GM12865 (cell line): ENCODE results near the gene ZNF385A.

Experiments
- DNase-seq: peaks from one replicate; pipeline ENCODE4 v3.0.0; 2010; ENCODE audit warnings: low read depth
- H3K4me3 ChIP-seq: 2 replicates; pipeline ENCODE4 v1.5.1; 2011; ENCODE audit warnings: mild to moderate bottlenecking, low read depth, low read length, control low read depth
- TF ChIP-seq, protein P1 (sequence below): IDR thresholded peaks from 2 replicates; pipeline ENCODE4 v1.5.1; 2011; ENCODE audit warnings: low read length, control low read depth, low read depth, inconsistent platforms; ENCODE audit not compliant: insufficient read depth; ENCODE audit errors: missing control alignments

Gene ZNF385A

DNA sequence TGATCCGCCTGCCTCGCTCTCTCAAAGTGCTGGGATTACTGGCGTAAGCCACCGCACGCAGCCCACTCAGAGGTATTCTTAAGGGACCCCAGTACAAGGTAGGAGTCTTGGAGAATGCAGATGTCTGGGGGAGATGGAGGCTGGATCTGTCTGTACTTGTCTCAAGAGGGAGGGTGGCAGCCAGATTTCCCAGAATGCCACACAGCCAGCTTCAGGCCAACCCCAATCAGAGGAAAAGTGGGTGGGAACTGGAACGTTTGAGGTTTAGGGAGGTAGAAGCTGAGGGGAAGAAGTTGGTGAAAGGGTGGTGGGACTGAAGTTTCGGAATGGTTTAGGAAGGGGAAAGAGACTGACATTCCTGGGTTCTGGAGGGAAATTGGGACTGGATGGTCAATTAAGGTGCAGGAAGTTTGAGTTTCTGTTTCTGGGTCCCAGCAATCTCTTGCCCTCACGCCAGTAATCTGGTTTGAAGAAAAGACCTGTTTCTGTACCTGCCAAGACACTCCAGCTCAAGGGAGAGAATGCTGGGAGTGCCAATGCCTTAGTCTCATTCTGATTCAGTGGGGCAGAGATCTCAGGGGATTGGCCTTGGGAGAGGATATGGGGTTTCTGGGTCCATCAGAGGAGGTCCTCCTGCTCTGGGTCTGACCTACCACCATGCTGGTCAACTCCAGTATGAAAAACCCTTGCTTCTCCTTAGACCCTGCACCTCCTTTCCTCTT, 8.1 kb upstream of the ZNF385A start:
- no peak for DNase-seq
- H3K4me3 ChIP-seq = no peak overlapping the region
- TF ChIP-seq, protein P1, sequence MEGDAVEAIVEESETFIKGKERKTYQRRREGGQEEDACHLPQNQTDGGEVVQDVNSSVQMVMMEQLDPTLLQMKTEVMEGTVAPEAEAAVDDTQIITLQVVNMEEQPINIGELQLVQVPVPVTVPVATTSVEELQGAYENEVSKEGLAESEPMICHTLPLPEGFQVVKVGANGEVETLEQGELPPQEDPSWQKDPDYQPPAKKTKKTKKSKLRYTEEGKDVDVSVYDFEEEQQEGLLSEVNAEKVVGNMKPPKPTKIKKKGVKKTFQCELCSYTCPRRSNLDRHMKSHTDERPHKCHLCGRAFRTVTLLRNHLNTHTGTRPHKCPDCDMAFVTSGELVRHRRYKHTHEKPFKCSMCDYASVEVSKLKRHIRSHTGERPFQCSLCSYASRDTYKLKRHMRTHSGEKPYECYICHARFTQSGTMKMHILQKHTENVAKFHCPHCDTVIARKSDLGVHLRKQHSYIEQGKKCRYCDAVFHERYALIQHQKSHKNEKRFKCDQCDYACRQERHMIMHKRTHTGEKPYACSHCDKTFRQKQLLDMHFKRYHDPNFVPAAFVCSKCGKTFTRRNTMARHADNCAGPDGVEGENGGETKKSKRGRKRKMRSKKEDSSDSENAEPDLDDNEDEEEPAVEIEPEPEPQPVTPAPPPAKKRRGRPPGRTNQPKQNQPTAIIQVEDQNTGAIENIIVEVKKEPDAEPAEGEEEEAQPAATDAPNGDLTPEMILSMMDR = no peak

DNA sequence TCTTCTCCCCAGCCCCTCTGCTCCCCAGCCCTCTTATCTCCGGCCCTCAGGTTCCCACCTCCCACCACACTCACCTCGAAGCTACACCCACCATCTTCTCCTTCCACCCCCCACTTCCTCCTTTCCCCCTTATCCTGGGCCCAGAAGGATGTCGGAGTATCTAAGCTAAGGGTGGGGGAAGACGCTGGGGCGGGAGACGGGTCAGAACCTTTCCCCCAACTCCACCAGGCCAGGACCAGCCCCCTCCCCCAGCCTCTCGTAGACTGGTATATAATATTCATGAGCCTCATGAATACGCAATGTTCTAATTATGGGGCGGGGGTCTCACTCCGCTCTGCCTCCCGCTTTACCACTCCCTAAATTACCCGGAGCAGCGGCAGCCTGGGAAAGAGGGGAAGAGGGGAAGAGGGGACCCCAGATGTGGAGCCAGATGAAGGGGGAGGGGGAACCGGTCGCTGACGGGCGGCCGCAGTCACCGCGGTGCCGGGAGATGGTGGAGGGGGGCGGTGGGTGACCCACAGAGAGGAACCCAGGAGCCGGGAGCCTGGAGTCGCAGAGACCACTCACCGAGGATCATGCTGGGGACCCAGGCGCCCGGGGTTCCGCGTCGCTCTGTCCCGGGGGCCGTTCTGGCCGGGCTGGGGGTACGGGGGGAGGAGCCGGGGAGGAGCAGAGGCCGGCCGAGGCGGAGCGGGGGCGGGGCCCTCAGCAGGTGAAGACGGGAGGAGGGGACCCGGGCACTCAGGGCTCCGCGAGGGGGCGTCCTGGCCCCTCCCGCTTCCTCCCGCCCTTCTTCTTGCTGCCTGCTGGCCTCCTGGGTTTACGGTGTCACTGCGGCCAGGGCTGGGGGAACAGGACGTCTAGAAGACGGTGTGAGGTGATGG, 6.4 kb upstream of the ZNF385A start:
- peak overlapping the region; percentile 45 for H3K4me3 ChIP-seq
- TF ChIP-seq, protein P1 = peak; percentile 21
- DNase-seq = peak; percentile 64

DNA sequence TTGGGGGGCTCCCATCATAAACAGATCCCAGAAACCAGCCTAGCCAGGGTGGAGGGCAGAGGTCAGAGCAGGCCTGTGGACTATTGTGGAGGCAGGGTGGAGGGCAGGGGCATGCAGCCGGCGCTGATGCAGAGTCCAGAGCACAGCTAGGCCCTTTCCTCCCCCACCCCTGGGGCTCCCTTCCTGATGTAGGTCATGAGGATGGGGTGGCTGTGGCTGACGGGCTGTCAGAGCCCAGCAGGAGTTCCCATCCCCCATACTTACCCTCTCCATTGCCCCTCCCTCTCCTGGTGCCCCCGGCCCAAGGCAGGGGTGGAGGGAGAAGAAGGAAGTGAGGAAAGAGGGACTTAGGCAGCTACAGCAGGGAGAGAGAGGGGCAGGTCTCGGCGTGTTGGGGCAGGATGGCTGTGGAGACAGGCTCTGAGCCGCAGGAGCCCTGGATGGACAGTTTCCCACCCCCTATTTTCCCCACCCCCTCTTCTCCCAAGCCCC, 5.7 kb upstream of the ZNF385A start:
- DNase-seq = no peak
- no peak overlapping the region for H3K4me3 ChIP-seq
- TF ChIP-seq, protein P1 = no peak

DNA sequence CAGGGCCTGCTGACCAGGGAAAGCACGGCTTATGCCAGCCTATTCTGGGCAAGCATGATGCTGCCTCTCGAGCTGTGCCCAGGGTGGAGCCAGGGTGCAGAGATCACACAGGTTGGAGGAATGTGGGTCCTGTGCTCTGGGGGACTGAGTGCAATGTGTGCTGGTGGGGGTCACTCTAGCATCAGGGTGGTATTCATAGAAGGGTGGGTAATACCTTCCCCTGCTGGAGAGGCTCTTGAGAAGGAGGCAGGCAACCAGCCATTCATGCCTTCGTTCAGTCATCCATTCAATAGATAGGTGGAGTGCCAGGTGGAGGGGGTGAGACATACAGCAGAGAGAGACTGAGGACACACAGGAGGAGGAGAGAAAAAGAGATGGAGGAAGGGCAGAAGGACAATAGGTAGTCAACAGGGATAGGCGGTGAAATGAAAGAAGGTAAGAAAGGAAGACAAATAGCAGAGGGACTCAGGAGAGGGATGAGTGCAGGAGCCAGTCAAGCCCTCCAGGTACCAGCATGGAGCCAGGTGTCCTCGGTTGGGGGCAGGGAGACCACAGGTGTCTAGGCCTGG, 5.2 kb upstream of the ZNF385A start:
- H3K4me3 ChIP-seq = no peak overlapping the region

DNA sequence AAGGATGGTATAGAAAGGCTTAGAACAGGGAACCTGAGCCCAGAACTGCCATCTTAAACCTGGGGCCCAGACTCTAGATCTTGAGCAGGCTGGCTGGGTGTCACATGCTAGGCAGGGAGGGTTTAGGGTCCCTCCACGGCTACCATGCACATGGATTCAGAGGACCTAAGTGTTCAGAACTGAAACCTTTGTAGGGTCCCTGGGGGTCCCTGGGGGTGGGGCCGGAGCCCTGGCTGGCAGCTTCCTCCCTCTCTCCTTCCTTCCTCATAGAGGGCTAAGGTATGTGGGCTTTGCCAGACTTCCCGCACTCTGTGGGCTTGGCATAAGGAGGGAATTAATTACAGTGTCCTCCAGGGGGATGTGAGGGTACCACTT, 4.6 kb upstream of the ZNF385A start:
- DNase-seq = no peak
- no peak overlapping the region for H3K4me3 ChIP-seq
- TF ChIP-seq, protein P1 = no peak

More for the DNA sequence above, 5.2 kb upstream of the ZNF385A start:
- TF ChIP-seq, protein P1 = no peak
- no peak for DNase-seq

DNA sequence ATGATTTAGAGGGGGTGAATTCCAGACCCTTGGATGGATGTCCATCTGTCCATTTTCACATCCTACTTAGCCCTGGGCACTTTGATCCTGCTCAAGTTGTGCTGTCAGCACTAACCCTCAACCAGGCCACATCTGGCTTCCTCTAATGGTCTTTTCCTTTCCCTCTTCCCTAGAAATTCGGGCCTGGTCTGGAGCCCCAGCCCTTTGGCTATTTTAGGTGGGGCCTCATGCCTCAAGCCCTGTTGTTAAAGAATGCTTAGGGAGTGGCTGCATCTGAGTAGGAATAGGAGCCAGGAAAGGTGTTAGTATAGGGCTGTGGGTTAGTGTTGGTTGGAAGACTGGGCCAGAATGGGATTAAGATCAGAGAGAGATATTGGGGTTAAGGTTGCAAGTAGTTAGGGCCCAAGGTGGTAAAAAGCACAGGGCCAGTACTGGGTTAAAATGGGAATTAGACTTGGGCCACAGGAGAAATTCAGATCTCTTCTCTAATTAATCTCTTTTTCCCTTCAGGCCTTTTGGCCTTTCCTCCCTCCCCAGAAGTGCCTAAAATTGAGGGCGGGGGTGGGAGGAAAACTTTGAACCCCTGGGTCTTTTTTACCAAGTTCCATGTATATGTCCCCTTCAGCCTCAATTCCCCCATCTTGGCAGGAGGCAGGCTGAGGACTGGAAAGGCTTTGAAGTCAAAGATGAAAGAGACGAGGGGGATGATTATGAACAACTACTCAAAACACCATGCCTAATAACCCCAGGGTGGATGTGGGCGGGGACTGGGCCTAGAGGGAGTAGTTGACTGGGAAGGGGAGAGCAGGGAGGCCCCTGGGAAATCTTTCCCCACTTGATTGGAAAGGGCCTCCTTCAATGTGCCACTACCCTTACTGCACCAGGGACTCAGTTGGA, 4.0 kb upstream of the ZNF385A start:
- TF ChIP-seq, protein P1 = no peak
- no peak overlapping the region for H3K4me3 ChIP-seq
- no peak for DNase-seq
